ENCODE results near the gene ARID2.

DNA sequence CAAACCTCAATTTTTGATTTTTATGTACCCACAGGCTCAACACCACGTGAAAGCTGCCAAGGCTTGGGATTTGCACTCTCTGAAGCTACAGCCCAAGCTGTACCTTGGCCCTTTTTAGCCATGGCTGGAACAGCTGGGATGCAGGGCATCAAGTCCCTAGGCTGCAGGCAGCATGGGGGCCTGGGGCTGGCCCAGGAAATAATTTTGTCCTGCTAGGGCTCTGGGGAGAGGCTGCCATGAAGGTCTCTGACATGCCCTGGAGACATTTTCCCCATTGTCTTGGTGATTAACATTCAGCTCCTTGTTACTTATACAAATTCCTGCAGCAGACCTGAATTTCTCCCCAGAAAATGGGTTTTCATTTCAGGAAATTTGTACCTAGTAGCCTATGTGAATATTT, 157.2 kb downstream of the ARID2 start:
- TF ChIP-seq, protein P1, sequence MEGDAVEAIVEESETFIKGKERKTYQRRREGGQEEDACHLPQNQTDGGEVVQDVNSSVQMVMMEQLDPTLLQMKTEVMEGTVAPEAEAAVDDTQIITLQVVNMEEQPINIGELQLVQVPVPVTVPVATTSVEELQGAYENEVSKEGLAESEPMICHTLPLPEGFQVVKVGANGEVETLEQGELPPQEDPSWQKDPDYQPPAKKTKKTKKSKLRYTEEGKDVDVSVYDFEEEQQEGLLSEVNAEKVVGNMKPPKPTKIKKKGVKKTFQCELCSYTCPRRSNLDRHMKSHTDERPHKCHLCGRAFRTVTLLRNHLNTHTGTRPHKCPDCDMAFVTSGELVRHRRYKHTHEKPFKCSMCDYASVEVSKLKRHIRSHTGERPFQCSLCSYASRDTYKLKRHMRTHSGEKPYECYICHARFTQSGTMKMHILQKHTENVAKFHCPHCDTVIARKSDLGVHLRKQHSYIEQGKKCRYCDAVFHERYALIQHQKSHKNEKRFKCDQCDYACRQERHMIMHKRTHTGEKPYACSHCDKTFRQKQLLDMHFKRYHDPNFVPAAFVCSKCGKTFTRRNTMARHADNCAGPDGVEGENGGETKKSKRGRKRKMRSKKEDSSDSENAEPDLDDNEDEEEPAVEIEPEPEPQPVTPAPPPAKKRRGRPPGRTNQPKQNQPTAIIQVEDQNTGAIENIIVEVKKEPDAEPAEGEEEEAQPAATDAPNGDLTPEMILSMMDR (conservative IDR thresholded peaks at IDR 0.05 in 1 of 2, IDR thresholded peaks at IDR 0.05 in 1 of 2; ENCODE audit: extremely low read depth in 1 of 2, insufficient read depth in 1 of 2, low read depth in 1 of 2, low read length in 2 of 2): no peak
- TF ChIP-seq EZH2 (IDR thresholded peaks at IDR 0.05; ENCODE audit: borderline replicate concordance, low read length): no peak

Measured in mammary epithelial cell (primary cell).